GM21423 (cell line): ENCODE results near the gene ARAP2.

ENCODE experiments used
- ATAC-seq: cut with Tn5 transposase; IDR thresholded peaks from one replicate; pipeline ENCODE4 v1.9.1; 2021; ENCODE audit warnings: mild to moderate bottlenecking, moderate library complexity; ENCODE audit not compliant: unreplicated experiment

The ARAP2 gene

GRCh38 chr4:36267486-36268268, 23.4 kb upstream of the ARAP2 start:
- no peak for ATAC-seq

DNA sequence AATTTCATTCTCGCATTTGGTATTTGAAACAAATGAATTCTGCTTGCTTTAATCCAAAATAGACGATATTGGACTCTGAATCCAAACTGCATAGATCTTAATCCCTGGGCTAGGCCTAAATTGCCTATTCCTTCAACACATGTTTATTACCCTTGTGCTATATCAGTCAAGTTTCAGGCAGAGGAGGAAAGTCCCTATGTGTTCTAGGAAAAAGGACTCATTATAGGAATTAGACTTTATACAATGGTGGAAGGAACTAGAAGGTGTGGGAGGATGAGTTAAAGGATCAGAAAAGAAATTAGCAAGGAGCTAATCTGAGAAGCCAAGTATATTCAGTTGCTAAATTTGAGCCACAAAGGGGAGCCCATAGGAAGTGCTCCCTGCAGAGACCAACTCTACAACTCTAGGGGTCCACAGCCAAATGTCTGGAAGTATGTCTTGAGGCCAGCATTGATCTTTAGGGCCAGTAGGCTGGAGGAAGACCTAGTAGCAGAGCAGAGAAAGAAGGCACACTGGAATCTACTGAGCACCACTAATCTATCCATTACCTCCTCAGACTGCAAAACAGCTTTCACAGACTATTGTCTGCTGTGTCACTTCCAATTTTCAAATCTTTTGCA, 20.0 kb upstream of the ARAP2 start:
- no peak for ATAC-seq

- ATAC-seq, result no peak
These were observed 16.4 kb upstream of the ARAP2 start for GRCh38 chr4:36260731-36261130.

DNA sequence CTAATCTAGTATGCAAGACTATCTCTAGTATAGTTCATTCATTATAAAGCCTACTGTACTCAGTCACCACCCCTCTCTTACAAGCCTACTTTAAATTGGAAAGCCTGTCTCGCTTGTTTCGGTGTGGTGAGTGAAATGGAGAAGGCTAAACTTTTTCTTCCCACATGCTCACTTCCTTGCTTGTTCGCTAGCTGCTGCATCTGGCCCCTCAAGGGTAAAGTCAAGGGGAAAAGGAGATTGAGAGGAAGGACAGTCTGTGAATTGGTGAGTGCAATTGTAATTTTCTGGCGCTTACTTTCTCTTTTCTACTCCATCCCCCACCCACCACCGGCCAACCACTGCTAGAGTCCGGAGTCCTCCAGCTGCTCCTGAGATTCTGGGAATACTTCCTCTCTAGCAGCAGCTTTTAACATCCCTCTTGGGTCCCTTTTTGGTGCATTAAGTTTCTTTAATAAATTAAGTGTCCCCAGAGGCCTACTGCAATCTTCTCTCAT, 12.1 kb upstream of the ARAP2 start:
- ATAC-seq, result peak; percentile 52

GRCh38 chr4:36255577-36255976, 11.3 kb upstream of the ARAP2 start:
- peak; percentile 83 for ATAC-seq

- no peak for ATAC-seq
These were observed 10.1 kb upstream of the ARAP2 start for GRCh38 chr4:36254371-36254770.

GRCh38 chr4:36251983-36252382, 7.7 kb upstream of the ARAP2 start:
- no peak for ATAC-seq

- no peak for ATAC-seq
These were observed 5.3 kb upstream of the ARAP2 start for GRCh38 chr4:36249610-36250009.

DNA sequence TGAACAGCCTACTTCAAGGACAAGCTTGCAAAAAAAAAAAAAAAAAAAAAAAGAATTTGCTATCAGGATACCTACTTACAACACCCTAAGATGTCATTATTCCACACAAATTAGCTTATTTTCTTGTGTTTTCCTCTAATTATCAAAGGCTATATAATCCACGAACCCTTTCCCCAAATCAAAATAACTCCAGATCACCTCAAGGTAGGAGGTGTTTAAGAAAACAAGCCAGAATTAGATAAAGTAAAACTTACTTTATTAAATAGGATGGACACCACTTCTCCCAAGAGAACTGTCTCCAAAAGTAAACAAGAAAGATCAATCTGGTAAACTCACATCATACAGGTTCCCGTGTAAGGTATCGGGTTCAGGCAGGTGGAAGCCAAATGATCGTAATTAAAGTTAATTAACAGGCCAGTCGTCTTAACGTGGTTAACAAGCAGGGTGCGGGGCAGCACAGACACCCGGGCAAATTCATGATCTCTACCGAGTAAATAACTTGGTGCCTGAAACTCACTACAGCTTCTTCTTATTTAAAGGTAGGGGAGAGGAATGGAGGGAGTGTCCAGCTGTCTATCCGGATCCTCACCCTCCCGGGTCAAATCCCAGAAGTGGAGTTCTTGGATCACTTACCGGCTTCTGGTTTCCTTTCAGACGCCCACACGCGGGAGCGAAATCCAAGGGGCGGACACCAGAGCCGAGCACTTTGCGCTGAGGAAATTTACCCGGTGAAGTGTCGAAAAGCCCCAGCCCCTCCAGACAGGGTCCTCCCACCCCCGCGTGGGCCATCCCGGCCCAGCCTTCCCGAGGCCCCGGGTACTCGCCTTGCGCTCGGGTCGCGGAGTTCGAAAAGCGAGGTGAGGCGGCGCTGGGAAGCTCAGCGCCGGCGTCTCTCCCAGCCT, 708 bp downstream of the ARAP2 start:
- ATAC-seq, result peak; percentile 12

DNA sequence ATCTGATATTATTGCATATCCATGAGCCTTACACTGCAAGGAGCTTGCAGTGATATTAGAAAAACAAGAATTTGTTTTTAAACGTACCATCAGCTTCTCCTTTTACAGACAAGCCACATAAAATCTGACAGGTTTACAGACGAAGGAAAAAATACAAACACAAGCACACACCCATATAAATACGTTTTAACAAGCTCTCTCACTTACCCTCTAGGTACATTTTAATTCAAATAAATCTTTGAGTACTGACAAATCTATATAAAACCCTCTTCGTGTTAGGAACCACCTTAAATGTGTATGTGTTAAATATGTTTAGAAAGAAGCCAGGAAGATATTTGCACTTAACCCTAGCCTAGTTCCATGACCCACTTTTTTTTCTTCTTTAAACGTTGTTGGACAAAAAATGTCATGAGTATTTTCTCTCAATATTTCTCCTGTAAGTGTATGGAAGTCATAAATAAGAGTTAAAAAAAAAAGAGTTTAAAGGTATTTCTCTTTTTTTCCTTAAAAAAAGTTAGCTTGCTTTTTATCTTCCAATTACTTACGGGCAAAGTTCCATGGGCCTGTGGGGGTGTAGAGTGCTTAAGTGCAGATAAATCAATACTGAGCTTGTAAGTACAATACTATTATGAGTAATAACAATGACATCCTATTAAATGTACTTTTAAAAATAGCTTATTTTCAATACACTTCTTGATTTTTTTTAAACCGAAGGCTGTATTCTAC, 1.5 kb downstream of the ARAP2 start:
- no peak for ATAC-seq

- peak; percentile 48 for ATAC-seq
These were observed 2.5 kb downstream of the ARAP2 start for GRCh38 chr4:36241771-36242170.

DNA sequence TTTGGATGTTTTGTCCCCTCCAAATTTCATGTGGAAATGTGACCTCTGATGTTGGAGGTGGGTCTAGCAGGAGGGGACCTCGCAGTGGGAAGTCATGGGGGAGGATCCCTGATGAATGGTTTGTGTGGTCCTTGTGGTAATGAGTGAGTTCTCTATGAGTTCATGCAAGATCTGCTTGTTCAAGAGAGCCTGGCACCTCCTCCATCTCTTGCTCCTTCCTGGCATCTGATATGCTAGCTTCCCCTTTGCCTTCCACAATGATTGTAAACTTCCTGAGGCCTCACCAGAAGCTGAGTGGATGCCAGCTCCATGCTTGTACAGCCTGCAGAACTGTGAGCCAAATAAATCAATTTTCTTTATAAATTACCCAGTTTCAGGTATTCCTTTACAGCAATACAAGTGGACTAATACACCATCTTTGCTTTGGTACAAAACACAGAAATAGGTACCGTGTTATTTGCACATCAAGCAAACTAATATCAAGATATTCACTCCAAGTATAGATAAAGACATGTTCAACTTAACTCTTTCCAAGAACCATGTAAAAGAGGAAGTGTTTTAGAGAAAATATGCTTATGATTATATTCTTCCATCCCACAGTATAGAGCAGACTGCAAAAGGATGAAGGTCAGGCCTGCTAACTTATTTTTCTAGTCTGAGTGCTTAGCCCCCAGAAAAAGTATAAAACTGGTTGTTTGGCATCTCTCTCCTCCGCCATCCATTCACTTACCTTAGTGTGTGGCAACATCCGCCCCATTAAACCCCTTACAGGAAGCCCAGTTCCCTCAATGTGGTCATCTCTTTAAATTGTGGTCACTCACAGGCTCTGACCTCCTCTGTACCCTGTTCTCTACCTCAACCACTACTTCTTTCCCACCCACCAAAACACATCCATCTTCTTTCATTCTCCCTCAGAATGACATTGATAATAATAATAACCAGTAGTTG, 6.7 kb downstream of the ARAP2 start:
- ATAC-seq, result peak; percentile 35

GRCh38 chr4:36236159-36236558, 8.2 kb downstream of the ARAP2 start:
- no peak for ATAC-seq

DNA sequence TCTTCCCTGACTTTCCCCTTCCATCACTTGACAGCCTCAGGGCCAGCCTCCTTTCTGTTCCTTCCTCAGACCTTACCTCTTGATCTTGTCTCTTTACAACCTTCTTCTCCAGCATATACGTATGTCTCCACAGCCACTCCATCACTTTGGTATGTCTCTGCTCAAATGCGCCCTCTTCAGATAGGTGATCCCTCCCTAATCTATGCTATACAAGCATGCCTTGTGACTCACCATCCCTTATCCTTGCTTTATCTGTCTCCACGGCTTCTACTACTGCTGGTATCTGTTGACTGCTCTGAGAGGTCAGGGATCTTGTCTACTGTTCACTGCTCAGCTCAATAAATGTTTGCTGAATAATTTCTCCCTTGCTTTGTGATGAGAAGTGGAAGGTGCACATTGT, 9.0 kb downstream of the ARAP2 start:
- no peak for ATAC-seq

GRCh38 chr4:36233567-36234266, 10.6 kb downstream of the ARAP2 start:
- ATAC-seq, result no peak

DNA sequence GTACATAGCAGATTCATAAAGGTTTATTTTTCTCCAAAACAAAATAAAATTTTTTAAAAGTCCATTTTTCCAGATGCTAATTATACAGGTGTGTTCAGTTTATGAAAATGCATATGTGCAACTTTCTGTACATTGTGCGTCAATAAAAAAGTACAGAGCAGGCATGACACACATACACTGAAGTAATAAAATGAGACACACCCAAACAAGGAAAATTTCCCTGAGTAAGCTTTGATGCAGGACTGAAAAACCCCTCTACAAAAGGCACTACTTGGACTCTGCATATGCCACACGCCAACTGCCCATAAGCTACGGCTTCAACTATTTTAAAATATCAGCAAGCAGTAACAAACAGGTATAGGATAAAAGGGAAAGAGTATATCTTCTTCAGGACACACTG, 13.8 kb downstream of the ARAP2 start:
- no peak for ATAC-seq

- no peak for ATAC-seq
These were observed 16.4 kb downstream of the ARAP2 start for GRCh38 chr4:36227913-36228312.

- ATAC-seq, result no peak
These were observed 17.7 kb downstream of the ARAP2 start for GRCh38 chr4:36226430-36227227.
